Urothelium cell line (cell line): ENCODE measurements around the gene XCR1.

Experiments used
- DNase-seq: peaks from one replicate; pipeline ENCODE4 v3.0.0; 2011; ENCODE audit warnings: low spot score, mixed read lengths
- FAIRE-seq: peaks from 2 replicates; lab custom pipeline; 2011; peaks lifted over from hg19 to GRCh38; lab: Jason Lieb, UNC

Gene XCR1

DNA sequence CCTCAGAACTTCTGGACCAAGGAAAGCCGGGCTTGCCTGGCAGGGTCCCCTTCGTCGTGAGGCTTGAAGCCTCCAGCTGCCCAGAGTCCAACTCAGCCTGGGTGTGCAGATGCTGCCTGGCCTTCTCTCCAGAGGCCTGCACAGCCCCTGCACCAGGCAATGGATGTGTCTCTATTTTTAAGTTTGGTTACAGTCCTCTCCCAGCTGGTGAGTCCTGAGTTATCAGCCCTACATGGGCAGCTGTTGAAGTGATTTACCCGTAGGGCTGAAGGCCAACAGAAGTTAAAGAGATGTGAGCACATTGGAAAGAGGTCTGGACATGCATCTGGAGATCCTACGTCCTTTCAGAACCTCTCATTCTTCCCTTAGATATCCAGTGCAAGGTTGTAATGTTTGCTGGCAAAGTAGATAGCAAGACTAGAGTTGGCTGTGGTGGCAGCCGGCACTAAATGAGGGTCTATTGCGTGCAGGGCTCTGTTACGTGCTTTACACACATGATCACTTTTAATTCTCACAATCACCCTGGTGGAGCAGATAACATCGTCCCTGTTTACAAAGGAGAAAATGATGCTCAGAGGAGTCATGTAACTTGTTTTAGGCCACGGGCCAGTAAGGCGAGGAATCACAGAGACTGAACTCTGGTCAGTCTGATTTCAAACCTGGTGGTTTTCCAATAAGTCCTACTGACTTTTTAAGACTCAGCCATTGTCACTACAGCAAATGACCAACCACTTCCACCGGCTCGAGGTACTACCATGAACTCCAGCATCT lies 41.6 kb downstream of the XCR1 start:
- DNase-seq (no peak), FAIRE-seq (no peak)

DNA sequence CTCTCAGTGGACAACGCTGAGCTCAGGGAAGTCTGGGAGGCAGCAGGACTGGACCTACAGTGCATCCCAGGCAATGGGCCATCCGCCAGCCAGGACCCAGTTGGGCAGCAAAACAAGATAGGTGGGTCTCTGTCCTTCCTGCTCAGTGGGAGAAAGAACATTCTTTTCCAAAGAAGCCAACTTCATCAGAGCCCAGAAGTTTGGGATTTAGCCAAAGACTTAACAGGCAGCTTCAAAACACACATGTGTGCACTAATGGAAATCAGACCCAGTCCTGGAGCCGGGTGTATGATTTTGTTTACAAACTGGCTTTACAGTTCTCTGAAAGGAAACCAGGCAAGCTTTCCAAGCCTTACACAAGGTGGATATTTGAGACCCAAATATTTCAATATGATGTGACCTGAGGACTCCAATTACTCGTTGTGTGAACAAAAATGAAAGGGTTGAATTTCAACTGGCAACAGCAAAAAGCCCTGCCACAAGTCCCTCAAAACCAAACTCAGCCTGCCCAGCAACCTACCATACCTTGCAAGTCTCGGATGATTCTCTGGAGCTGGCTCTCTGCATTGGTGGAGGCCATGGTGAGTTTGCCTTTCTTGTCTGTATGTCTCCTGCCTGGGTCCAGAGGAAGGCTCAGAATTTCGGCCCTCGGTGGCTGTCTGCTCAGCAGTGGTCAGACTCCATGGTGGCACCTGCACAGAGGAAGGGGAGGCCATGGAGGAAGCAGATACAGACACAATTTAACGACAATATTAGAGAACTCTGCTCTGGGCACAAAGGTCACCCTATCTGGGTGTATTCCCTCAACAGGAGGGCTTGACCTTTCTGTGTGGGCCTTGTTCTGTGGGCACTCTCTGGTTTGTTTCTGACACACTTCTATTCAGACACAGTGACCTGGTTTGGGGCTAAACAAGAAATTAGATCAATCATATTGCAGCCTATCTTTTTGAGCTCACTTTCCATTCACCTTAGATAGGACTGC lies 42.7 kb downstream of the XCR1 start:
- DNase-seq (no peak), FAIRE-seq (no peak)

DNA sequence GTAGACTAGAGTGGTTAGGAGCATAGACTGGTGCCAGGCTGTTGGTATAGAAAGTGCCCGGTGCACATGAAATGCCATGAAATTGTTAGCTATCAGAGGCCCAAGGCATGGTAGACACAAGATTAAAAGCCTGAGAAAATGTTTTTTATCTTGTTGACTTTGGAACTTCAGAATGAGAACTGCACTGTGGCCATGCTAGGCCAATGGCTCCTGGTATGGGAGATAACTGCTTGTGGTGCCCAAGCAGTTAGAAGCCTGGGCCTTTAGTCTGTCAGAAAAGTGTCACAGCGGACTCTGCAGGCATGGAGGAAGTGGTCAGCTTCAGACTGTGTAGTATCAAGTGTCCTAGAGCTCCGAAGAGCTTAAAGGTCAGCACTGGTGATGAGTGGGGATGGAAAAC lies 43.5 kb downstream of the XCR1 start:
- DNase-seq, result no peak
- no peak for FAIRE-seq

DNA sequence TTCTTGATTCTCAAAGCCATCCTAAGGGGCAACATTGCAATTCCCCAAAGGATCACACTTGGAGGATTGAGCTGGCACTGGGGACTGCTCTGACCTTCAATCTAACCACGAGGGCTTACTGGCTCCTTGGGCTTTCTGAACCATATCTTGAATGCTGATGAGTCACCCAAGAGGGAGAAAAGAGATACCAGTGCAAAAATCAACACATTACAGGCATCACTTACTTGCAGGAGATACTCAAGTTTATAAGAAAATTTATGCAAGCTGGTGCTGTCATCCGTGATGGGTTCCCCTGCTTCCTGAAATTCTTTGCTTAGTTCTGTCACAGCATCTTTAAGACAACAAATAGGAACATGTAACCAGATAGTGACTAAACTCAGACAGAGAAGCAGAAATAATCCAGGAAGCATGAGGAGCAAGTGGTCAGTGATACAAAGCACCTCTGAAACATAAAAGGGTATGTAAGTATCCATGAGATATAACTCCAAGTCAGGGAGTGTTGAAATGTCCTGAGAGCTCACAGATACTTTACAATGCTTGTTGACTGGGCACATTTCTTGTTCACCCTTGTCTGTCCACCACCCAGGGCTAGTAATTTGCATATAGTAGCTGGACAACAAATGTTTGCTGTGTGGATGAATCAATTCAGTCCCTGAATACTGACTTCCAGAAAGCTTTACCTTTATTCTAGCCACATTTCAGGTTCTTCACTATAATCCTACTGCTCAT lies 45.8 kb downstream of the XCR1 start:
- DNase-seq, result no peak
- no peak for FAIRE-seq

DNA sequence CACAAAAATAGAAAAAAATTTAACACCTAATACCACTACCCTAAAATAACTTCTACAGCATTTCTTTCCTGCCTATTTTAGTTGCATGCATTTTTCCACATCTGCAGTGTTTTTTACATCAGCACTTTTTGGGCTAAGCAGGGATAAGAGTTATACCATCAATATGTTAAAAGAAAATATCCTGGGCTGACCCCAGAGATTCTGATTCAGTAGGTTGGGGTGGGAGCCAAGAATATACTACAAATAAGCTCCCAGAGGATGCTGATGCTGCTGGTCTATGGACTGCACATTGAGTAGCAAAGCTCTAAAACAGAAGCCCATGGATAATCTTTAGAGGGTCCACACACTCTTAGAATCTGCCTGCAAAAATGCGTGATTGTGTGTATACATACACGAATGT lies 46.5 kb downstream of the XCR1 start:
- FAIRE-seq (no peak), DNase-seq (no peak)

DNA sequence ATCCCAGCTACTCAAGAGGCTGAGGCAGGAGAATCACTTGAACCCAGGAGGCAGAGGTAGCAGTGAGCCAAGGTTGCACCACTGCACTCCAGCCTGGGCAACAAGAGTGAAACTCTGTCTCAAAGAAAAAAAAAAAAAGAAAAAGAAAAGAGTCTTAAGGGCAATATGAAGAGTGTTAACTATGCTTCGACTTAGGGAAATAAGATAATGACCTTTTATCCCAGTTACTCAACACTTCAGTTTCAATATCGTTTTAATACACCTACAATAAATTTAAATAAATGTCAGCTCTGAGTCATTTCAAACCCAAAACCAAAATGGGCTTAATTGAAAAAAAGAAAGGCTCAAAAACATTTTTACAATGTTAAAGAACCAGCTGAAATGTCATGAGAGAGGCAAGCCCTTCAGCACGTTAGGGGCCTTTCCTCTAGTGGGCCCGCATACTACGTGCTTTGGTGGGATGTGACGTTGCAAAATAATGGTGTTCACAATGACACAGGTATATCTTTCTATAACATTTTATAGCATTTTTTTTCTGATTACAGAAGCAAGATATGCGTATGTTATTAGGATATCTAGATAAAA lies 47.0 kb downstream of the XCR1 start:
- FAIRE-seq (no peak), DNase-seq (no peak)

DNA sequence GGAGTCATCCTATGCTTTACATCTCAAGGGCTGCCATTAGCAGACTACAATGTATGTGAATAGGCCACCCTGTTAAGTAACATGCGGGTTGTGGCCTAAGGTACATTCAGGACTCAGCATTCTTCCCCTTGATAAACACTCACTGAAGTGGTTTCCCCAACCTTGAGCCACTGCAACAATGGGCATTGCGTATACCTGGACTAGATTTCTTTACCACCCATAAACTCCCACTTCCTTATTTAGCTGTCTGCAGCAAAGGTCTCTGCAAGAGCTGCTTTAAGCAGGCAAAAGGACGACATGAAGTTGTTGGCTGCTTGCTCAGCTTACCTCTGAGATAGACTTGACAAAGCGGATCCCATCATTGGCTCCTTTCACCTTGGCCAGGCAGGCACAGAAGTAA lies 47.9 kb downstream of the XCR1 start:
- FAIRE-seq (peak; percentile 48), DNase-seq (no peak)

DNA sequence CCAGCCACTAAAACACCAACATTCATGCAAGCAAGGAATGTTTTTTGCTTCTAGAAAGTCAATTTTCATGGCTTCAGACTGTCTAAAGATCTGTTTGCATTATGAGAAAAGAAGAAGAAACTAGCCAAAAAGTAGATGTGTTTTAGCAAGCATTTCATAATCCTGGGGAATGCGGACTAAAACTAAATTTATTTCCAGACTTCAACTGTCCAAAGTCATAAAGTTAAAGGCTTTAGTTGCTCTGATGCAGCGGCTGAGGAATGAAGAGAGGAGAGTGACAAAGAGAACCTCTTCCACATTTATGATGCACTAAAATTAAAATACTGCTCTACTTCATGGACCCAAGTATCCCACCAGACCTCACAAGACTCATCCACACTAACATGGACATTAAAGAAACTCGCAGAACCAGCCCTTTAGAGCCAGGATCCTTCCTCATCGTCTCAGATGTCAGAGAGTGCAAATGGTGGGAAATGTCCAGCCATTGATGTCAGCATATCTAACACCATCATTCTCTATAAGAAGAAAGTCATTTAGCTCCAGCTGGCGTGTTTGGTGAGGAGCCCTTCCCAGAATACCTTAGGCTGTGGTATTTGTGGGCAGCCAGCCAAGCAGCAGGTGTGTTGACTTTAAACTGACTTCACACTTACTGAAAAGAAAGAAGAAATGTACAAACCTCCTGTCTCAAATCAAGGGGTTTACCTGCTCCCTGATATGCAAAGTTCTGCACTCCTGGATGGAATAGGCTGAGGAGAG lies 49.1 kb downstream of the XCR1 start:
- DNase-seq (peak; percentile 32), FAIRE-seq (no peak)

DNA sequence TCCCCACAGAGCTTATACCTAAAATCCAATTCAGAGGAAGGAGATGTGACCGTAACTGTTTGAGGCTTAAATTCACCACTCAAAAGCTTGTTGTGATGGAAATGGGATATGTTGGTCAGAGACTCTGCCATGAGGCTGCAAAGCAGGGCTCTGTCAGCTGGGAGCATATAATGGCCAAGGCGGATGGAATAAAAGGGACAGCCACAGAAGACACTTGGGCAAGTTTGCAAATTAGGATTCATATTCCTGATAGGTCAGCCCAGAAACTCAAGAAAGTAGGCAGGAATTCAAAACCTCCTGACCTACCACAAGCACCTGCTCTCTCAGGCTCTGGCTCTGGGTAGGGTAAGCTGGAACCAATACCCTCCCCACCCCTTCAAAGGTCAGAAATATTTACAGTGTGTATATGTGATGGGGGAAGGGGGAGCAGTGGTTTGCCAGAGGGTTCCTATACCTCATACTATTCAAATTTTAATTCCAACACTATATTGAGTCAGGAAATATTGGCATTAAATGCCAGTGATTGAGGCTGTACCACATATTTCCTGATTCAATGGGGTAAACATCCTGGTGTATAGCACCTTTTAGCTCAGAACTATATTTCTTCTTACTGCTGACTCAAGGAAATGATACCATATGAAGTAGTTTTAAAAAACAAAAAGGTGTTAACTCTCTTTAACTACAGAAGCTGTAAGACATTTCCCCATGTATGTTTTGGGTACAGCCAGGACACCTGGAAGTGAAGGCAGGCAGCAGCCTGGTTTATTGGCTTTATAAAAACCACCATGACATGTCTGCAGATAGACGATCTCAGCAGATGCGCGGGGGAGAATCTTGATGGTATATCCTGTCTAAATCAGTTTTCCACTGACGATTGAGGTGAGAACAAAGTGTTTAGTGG lies 50.8 kb downstream of the XCR1 start:
- FAIRE-seq (no peak), DNase-seq (no peak)

DNA sequence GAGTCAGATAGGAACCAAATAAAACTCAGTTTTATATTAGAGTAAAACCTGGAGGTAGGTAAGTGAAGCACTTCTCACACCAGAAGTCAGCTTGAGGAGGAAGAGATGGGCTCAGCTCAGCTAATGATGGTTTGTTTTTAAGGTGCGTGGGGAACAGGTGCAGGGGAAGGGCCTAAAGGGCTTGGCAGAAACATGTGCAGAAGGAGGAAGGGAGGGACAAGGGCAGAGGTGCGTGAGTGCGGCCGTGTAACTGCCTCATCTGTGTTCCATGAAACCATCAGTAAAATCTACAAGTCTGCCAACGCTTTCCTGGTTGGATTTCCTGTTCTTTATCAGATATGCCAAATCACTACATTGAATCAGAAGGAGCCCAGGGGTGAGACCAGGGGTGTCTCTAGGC lies 51.6 kb downstream of the XCR1 start:
- no peak for DNase-seq
- no peak for FAIRE-seq

DNA sequence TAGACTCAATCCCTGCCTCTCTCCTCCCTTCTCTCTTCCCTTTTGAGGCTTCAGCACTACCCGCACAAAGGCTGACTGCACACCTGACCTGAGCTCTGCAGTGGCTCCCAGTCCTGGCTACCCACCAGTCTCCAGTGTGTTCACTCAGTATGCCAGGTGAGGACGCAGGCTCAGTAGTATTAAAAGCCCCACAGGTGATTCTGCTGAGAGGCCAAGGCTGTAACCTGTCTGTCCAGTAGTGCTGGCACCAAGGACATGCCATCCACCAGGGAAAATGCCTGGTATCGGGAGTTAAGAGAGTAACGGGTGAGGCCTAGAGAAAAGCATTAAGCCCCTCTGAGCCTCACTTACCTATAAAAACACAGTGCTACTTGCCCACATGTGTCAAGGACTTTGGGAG lies 52.6 kb downstream of the XCR1 start:
- FAIRE-seq (no peak), DNase-seq (no peak)

DNA sequence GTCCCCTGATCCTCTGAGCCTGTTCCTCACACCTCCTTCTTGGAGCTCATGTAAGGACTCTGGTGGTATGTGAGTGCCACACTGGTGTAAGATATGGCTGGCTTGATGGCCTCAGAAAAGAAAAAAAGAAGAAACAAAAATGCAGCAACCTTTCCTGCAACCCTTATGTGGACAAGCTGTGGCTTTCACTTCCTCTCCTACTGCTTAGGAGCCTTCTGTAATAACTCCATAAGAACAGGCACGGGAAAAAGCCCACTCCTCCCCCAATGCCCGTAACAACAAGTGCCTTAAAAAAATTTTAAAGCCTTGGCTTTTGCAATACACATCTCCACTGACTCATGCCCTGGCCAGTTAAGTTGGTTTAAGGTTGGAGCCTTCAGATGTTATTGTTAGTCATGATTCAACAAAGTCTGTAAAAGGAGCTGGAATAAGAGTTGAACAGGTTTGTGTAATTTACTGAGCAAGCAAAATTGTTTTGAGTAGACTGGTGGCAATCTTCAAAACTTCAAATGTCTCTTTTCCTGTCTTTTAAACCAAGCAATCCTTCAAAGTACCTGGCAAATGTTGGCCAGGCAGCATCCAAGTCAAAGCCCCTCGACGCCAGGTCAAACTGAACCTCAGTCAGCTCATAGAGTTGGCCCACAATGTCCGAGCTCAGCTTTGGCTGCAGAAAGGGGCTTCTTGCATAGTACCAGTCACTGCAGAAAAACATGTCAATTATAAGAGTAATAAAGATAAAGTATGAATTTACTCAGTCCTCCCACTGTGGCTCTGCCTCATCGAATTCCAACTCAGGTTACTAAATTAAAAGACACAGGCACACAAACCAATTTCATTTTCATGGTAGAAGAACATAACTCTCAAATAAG lies 54.5 kb downstream of the XCR1 start:
- FAIRE-seq, result no peak
- DNase-seq, result peak; percentile 27

DNA sequence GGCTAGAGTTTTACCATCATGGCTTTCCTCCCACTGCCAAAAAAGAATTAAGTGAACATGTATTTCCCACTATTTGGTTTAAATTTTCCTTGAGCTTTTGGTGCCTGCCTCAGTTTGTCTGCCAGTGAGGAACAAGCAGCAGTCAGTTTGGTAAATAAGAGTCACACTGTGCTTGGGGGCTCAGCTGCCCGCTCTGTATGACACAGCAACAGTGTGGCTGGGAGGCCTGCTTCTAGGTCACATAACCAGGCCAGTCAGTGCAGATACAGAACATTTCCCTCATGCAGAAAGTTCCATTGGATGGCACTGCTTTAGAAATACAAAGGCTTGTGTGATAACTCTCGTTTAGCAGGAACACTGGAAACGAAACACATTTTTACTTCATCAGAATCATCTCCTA lies 57.3 kb downstream of the XCR1 start:
- DNase-seq (no peak), FAIRE-seq (no peak)

DNA sequence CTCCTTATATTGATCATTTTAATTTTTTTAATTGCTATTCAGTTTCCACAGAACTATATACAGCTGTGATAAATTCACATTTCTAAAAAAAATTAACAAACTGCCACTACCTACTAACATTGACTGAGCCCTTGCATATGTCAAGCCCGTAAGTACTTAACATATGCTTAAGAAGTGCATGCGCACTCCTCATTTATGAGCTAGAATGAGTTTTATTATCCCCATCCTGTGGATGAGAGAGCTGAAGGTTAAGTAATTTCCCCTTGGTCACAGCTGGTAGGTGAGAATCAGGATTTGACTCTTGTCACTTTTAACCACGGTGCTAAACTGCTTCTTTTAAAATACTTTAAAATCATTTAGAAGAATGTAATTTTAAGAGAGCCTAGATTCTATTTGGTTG lies 58.2 kb downstream of the XCR1 start:
- FAIRE-seq, result no peak
- DNase-seq, result no peak

DNA sequence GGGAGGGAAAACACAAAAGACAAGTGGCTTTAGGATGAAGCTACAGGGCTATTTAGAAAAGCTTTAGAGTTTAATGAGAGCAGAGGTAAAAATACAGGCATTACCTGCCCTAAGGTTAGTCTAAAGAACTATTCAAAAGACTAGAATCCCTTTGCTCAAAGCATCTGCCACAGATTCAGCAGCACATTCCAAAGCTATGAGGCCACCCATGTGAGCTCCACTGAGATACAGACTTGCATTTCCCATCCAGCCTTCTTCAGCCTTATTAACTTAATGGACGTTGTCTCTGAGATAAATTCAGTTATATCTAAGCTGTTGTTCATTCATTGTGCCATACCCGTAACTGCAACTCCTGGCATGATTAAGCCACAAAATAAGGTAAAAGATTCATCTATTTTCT lies 58.6 kb downstream of the XCR1 start:
- FAIRE-seq, result no peak
- peak; percentile 57 for DNase-seq

DNA sequence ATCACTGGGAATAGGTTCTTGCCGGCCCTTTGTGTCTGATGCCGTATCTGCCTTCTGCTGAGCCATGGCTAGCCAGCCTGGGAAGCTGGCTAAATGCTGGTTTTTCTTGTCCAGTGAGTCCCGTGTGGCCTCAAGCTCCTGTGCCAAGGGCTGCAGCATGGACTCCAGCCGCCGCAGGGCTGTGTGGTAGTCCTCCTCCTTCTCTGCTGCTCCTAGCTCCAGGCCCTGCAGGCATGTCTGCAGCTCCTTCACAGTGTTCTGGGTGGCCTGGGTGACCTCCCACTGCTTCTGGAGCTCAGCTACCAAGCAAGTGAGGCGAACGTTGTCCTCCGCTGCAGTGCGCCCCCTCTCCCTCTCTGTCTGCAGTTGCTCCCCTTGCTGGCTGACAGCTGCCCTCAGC lies 59.1 kb downstream of the XCR1 start:
- FAIRE-seq (no peak), DNase-seq (no peak)

DNA sequence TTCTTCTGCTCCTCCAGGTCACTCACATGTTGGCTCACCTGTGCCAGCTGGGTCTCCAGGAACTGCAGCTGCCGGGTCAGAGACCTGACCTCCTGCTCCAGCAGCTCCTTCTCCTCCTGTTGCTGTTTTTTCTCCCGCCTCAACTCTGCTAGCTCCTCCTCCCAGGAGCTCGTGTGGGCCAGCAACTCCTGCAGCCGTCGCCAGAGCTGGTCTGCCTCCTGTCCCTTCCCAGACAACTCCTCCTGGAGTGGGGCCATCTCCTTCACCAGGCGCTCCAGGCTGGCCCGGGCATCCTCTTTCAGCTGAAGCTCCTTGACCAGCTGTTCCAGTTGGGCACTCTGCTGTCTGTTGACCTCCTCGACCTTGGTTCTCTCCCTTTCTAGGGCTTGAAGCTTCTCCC lies 59.6 kb downstream of the XCR1 start:
- no peak for FAIRE-seq
- DNase-seq, result no peak
